Measurements from ENCODE around the gene SLC9A2.
A peak's percentile ranks its signal among the peaks of the same experiment; 100 is the strongest.

Gene SLC9A2

GRCh38 chr2:102736410-102737409, 117.4 kb downstream of the SLC9A2 start:
- DNase-seq, result peak; percentile 73

GRCh38 chr2:102737431-102737830, 118.1 kb downstream of the SLC9A2 start:
- DNase-seq, result peak; percentile 42

GRCh38 chr2:102743259-102743658, 123.9 kb downstream of the SLC9A2 start:
- DNase-seq, result no peak

- DNase-seq, result no peak
Observed at GRCh38 chr2:102748107-102748506, 128.8 kb downstream of the SLC9A2 start.

- no peak for DNase-seq
Observed at GRCh38 chr2:102749938-102750337, 130.6 kb downstream of the SLC9A2 start.

GRCh38 chr2:102753563-102754159, 134.3 kb downstream of the SLC9A2 start:
- DNase-seq, result peak; percentile 49

- no peak for DNase-seq
Observed at GRCh38 chr2:102754456-102755145, 135.2 kb downstream of the SLC9A2 start.

- no peak for DNase-seq
Observed at GRCh38 chr2:102755284-102755683, 135.9 kb downstream of the SLC9A2 start.

- no peak for DNase-seq
Observed at GRCh38 chr2:102758439-102758838, 139.1 kb downstream of the SLC9A2 start.
